ENCODE results near the gene HOXC9.

The HOXC9 gene

GRCh38 chr12:54003625-54004024 lies 3.7 kb downstream of the HOXC9 start:
- no peak for DNase-seq

GRCh38 chr12:54004063-54004840 lies 4.3 kb downstream of the HOXC9 start:
- DNase-seq: no peak

GRCh38 chr12:54004841-54005530 lies 5.0 kb downstream of the HOXC9 start:
- no peak for DNase-seq

- no peak for DNase-seq
Observed at GRCh38 chr12:54005531-54005852, 5.5 kb downstream of the HOXC9 start.

- peak; percentile 69 to 85 for DNase-seq
Observed at GRCh38 chr12:54005853-54006558, 6.0 kb downstream of the HOXC9 start.

- DNase-seq: no peak
Observed at GRCh38 chr12:54006559-54007220, 6.7 kb downstream of the HOXC9 start.

GRCh38 chr12:54007538-54008259 lies 7.7 kb downstream of the HOXC9 start:
- DNase-seq: no peak

GRCh38 chr12:54008260-54008552 lies 8.2 kb downstream of the HOXC9 start:
- DNase-seq: no peak

- peak; percentile 36 to 46 for DNase-seq
Observed at GRCh38 chr12:54009171-54010052, 9.5 kb downstream of the HOXC9 start.

- DNase-seq: no peak
Observed at GRCh38 chr12:54010053-54010971, 10.4 kb downstream of the HOXC9 start.

GRCh38 chr12:54010972-54011664 lies 11.2 kb downstream of the HOXC9 start:
- no peak for DNase-seq

GRCh38 chr12:54011665-54012532 lies 11.9 kb downstream of the HOXC9 start:
- no peak for DNase-seq

- DNase-seq: no peak
Observed at GRCh38 chr12:54012631-54013409, 12.9 kb downstream of the HOXC9 start.

GRCh38 chr12:54014377-54015017 lies 14.5 kb downstream of the HOXC9 start:
- no peak for DNase-seq

GRCh38 chr12:54015018-54015931 lies 15.3 kb downstream of the HOXC9 start:
- no peak for DNase-seq

- no peak for DNase-seq
Observed at GRCh38 chr12:54016051-54016450, 16.1 kb downstream of the HOXC9 start.
